Osteocyte (in vitro differentiated cells): Measurements from ENCODE around the gene EIF4A2. TPM values are rescaled to one million over a fixed set of nuclear protein-coding genes. Genes with fewer than 3 reads are reported as not detected.

ENCODE experiments used
- DNase-seq: peaks from one replicate; pipeline ENCODE4 v3.0.0; 2021; ENCODE audit warnings: mixed read lengths; ENCODE audit not compliant: unreplicated experiment; ENCODE audit errors: extremely low spot score
- H3K27ac Mint-ChIP-seq: one replicate; pipeline ENCODE4 v1.8.0; 2021; ENCODE audit warnings: mild to moderate bottlenecking, mixed read lengths; ENCODE audit not compliant: unreplicated experiment
- H3K27me3 Mint-ChIP-seq: one replicate; pipeline ENCODE4 v1.8.0; 2021; ENCODE audit warnings: mixed read lengths; ENCODE audit not compliant: unreplicated experiment
- H3K36me3 Mint-ChIP-seq: one replicate; pipeline ENCODE4 v1.8.0; 2021; ENCODE audit warnings: mixed read lengths; ENCODE audit not compliant: unreplicated experiment
- H3K4me1 Mint-ChIP-seq: one replicate; pipeline ENCODE4 v1.8.0; 2021; ENCODE audit warnings: mixed read lengths; ENCODE audit not compliant: unreplicated experiment
- H3K4me3 Mint-ChIP-seq: one replicate; pipeline ENCODE4 v1.8.0; 2021; ENCODE audit warnings: mild to moderate bottlenecking, moderate library complexity, mixed read lengths; ENCODE audit not compliant: unreplicated experiment
- H3K9me3 Mint-ChIP-seq: one replicate; pipeline ENCODE4 v1.8.0; 2021; ENCODE audit warnings: mixed read lengths; ENCODE audit not compliant: unreplicated experiment
- CTCF ChIP-seq: fragments of 200-600 bp; sonication (generic); IDR thresholded peaks from 2 replicates; pipeline ENCODE4 v1.5.0; 2021; ENCODE audit warnings: antibody characterized with exemption, mild to moderate bottlenecking, moderate library complexity
- total RNA-seq: library from RNA; stranded (reverse); gene quantifications from 2 replicates; pipeline ENCODE4 v1.2.1, GENCODE V29; 2021

EIF4A2 gene
- total RNA-seq, 1 donor from 2014 or later: 408 TPM

DNA sequence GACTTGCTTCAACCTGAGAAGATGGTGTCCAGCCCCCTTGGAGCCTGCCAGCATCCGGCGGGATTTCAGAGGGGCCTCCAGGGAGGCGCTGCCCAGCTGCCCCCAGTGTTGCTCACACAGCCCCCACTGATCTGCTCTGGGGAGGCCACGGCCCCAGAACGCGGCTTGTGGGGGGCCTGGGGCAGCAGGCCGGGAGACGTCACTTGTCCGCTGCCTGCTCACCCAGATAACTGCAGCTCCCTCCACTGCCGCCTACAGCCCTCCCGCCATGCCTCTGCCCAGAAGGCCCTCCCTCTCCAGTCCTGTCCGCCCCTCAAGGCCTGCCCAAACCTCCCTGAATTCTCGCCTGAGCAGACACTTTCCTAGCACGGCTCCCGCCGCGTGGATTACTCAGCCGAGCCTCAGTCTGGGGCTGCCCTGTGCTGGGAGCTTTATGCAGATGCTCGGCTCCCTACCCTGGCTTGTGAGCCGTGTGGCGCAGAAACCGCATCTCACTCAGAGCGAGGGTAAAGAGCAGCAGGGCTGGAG is 42.0 kb downstream of the EIF4A2 start:
- no peaks in the 10 kb centered on the region for H3K36me3 Mint-ChIP-seq
- no peak overlapping the region for H3K27ac Mint-ChIP-seq
- H3K9me3 Mint-ChIP-seq: no peaks in the 10 kb centered on the region
- DNase-seq: no peak
- H3K27me3 Mint-ChIP-seq: peaks cover 21% of the 10 kb centered on the region
- TF ChIP-seq CTCF: no peak
- H3K4me1 Mint-ChIP-seq: peaks cover 52% of the 10 kb centered on the region
- H3K4me3 Mint-ChIP-seq: peak overlapping the region; percentile 35

DNA sequence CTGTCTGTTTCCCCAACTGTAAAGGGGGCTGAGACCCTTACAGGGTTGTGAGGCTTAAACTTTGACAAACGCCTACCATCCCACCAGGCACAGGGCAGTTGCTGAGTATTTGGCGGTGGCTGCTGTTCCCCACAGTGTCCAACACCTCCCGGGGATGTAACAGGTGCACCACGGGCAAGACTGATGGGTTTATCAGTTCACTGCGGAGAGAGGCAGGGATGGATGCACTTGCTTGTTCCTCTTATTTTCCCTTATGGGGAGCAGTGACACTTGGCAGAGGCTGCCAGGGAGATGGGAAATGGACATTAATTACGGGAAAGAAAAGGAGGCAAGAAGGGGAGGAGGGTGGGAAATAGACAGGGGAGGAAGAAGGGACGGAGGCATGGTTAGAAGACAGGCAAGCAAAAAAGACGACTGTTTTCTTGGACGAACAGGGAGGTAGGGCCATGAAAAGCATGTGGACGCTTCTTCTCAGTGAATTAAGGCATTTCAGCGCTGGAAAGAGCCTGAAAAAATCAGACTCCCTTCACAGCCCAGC is 42.6 kb downstream of the EIF4A2 start:
- Mint-ChIP-seq H3K4me3 (peak overlapping the region; percentile 69), H3K27me3 (peaks cover 26% of the 10 kb centered on the region), H3K36me3 (no peaks in the 10 kb centered on the region), H3K9me3 (no peaks in the 10 kb centered on the region), H3K27ac (no peak overlapping the region), H3K4me1 (peaks cover 52% of the 10 kb centered on the region)
- no peak for TF ChIP-seq CTCF
- no peak for DNase-seq

DNA sequence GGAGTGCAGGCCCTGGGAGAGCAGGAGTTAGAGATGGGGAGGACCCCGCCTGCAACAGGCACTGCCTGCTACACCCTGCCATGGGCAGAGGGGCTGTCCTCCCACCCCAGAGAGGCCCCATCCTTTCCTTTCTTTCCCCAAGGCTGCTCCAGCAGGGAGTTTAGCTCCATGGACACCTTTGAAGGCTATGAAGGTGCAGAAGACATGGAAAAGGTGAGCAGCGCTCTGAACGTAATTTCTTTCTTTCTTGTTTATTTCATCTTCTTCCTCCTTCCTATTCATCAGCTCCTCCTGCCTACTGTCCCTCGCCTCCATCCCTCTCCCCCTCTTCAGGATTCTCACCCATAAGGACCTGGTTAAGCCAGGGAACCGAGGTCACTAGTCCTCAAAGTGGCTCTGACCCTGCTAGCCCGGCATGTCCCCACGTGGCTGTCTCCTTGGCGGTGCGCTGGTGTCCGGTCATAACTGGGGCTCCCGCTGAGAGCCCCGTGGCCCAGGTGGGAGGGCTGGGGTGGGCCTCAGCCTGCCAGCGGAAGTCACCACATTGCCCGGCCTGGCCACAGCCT is 43.1 kb downstream of the EIF4A2 start:
- Mint-ChIP-seq H3K27ac (no peak overlapping the region), H3K36me3 (no peaks in the 10 kb centered on the region), H3K9me3 (no peaks in the 10 kb centered on the region), H3K27me3 (peaks cover 31% of the 10 kb centered on the region), H3K4me3 (peak overlapping the region; percentile 69), H3K4me1 (peaks cover 49% of the 10 kb centered on the region)
- DNase-seq: no peak
- no peak for TF ChIP-seq CTCF

DNA sequence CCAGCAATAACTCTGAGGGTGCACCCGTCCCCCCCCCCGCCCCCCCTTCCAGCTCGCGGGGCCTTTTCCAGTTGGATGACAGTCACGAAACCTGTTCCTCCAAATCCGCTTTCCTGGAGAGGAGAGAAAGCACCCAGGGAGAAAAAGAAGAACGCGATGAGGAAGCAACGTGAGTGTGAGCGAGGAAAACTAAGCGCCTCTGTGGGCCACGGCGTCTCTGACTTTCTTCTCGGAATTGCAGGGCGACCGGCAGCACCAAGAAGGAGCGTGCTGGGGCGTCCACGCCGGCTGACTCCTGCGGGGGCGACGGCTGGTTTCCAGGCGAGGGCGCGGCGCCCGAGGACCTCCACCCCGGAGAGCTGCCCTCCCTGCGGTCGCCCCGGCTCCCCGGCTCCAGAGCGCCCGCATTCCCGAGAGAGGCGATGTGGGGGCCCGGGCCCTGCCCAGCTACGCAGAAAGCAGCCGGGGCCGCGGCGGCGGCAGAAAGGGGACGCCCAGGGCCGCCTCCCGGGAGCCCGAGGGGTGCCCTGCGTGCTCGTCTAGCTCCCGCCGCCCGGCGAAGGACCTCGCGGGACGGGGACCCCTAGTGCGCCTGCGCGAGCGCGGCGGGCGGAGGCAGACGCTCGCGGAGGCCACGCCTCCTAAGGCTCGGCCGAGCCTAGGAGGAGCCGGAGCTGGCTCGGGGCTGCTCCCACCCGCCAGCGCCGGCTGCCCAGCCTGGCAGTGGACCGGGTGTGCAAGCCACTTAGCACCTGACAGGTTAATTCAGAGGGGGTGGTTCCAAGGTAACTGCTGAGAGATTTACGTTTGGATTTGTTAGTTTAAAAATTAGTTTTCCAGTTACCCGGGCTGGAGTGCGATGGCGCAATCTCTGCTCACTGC is 43.8 kb downstream of the EIF4A2 start:
- Mint-ChIP-seq H3K9me3 (no peaks in the 10 kb centered on the region), H3K4me3 (peak overlapping the region; percentile 69), H3K36me3 (no peaks in the 10 kb centered on the region), H3K4me1 (peaks cover 42% of the 10 kb centered on the region), H3K27ac (no peak overlapping the region), H3K27me3 (peaks cover 38% of the 10 kb centered on the region)
- DNase-seq: peak; percentile 95
- no peak for TF ChIP-seq CTCF

GRCh38 chr3:186828340-186828739 is 45.0 kb downstream of the EIF4A2 start:
- H3K4me1 Mint-ChIP-seq: peaks cover 31% of the 10 kb centered on the region
- no peaks in the 10 kb centered on the region for H3K9me3 Mint-ChIP-seq
- DNase-seq: no peak
- no peak overlapping the region for H3K27ac Mint-ChIP-seq
- H3K27me3 Mint-ChIP-seq: peaks cover 50% of the 10 kb centered on the region
- no peaks in the 10 kb centered on the region for H3K36me3 Mint-ChIP-seq
- H3K4me3 Mint-ChIP-seq: no peak overlapping the region
- TF ChIP-seq CTCF: no peak
